H1 (cell line): ENCODE measurements around the gene GALR2. TPM values are rescaled to one million over a fixed set of nuclear protein-coding genes. Genes with fewer than 3 reads are reported as not detected.

Experiments
- CBX5 ChIP-seq: fragments of 300-800, 300-1000 bp; sonication (generic); IDR thresholded peaks from 2 replicates; pipeline ENCODE4 v1.7.1; 2016; ENCODE audit warnings: antibody characterized with exemption, low read length, low read depth
- polyA plus RNA-seq, 7 experiments: library from polyadenylated mRNA; depleted of rRNA in 3 of 7; stranded (reverse) in 5 of 7; unstranded in 2 of 7; fragments of >200 nt in 5 of 7; fragments of 200-250 nt in 2 of 7; gene quantifications; 1 replicate in 5 of 7; 2 replicates in 1 of 7; 4 replicates in 1 of 7; pipeline versions ENCODE4 v1.2.1 to v1.2.3, GENCODE V29; 2011 to 2013; ENCODE audit warnings: missing spikeins in 2 of 7, mixed read lengths in 2 of 7
- total RNA-seq: library from RNA; stranded (reverse); fragmentation: NEBNext Ultra II Directional; extraction: Animal tissue kit (Norgen Biotek cat#: 25700); gene quantifications from 2 replicates; pipeline ENCODE4 v1.2.1, GENCODE V29; 2021

The GALR2 gene
- total and polyA plus RNA-seq, 2 of the 8 experiments (the other 6 are each of a cell fraction or from before 2014, with no cell fraction given), result 0.86 to 2.2 TPM

- no peak for TF ChIP-seq CBX5
These were observed 2.4 kb downstream of the GALR2 start (continued) for GRCh38 chr17:76076765-76077583.
